HCT116 (cell line): ENCODE results near the gene ARMC8. TPM values are rescaled to one million over a fixed set of nuclear protein-coding genes. Genes with fewer than 3 reads are reported as not detected.

Experiments used
- ATAC-seq: fragments of 200-7000 bp; cut with Tn5 transposase; 2 replicates; pipeline ENCODE4 v1.9.1; 2020; ENCODE audit warnings: mild to moderate bottlenecking, moderate library complexity
- BruUV-seq: library from RNA; stranded (reverse); fragments of 400-500 nt; replicated peaks from 2 replicates; lab custom pipeline; 2021; lab: Mats Ljungman, UMichigan
- CTCF ChIA-PET: fragments of 300-600 bp; sonication (Branson Sonifier 250); formaldehyde crosslinking; loops from one replicate; lab custom pipeline; 2021; ENCODE audit warnings: antibody characterized with exemption; lab: Charles Lee
- POLR2A ChIA-PET: fragments of 300-600, 350-600 bp; sonication (Branson Sonifier 250); formaldehyde crosslinking; loops from one replicate; lab custom pipeline; 2021; ENCODE audit warnings: antibody characterized with exemption; lab: Charles Lee
- RAD21 ChIA-PET, 2 experiments: fragments of 300-600 bp; sonication (Branson Sonifier 250); formaldehyde crosslinking; loops; one replicate each; lab custom pipeline; 2023; ENCODE audit warnings: low total read pairs in 2 of 2; ENCODE audit not compliant: uncharacterized antibody in 2 of 2, unreplicated experiment in 2 of 2, low non-redundant PET in 1 of 2; lab: Charles Lee
- DNase-seq: peaks from one replicate; pipeline ENCODE4 v3.0.0-alpha.2; 2010; ENCODE audit warnings: low read depth, low spot score
- H2AFZ ChIP-seq: fragments of 200-600 bp; shearing (Covaris generic), sonication (generic); 2 replicates; pipeline ENCODE4 v1.6.1; 2017; ENCODE audit warnings: low read depth, mixed run types, mixed read lengths, antibody characterized with exemption, low read length; ENCODE audit not compliant: poor library complexity, severe bottlenecking
- H3K27ac ChIP-seq: 2 replicates; pipeline ENCODE4 v1.5.1; 2012; ENCODE audit warnings: low read depth, low read length
- H3K27me3 ChIP-seq: fragments of 200-600 bp; sonication (generic); 2 replicates; pipeline ENCODE4 v1.6.1; 2016; ENCODE audit warnings: mixed run types, low read length, mixed read lengths; ENCODE audit not compliant: insufficient read depth
- H3K36me3 ChIP-seq, 2 experiments: fragments of 200-500 bp in 1 of 2; fragments of 200-600 bp in 1 of 2; sonication (Bioruptor generic) in 1 of 2; sonication (generic) in 1 of 2; 2 replicates each; pipeline versions ENCODE4 v1.5.1 to v1.6.1; 2014 to 2016; ENCODE audit warnings: low read length in 2 of 2, inconsistent platforms in 1 of 2, mixed read lengths in 1 of 2, mixed run types in 1 of 2; ENCODE audit not compliant: insufficient read depth in 2 of 2, control insufficient read depth in 1 of 2
- H3K4me1 ChIP-seq, 2 experiments: fragments of 200-600 bp in 1 of 2; sonication (generic) in 1 of 2; 2 replicates each; pipeline versions ENCODE4 v1.5.1 to v1.6.1; 2012 to 2017; ENCODE audit warnings: low read length in 2 of 2, inconsistent platforms in 1 of 2, mild to moderate bottlenecking in 1 of 2, mixed read lengths in 1 of 2, mixed run types in 1 of 2, moderate library complexity in 1 of 2; ENCODE audit not compliant: insufficient read depth in 2 of 2, control insufficient read depth in 1 of 2
- H3K4me2 ChIP-seq: fragments of 200-600 bp; sonication (generic); 2 replicates; pipeline ENCODE4 v1.6.1; 2017; ENCODE audit warnings: mixed run types, low read length, mixed read lengths
- H3K4me3 ChIP-seq, 2 experiments: fragments of 200-600 bp in 1 of 2; sonication (generic) in 1 of 2; replicated peaks in 1 of 2; 2 replicates each; pipeline ENCODE4 v1.5.1; 2011 to 2016; ENCODE audit warnings: low read length in 2 of 2, control low read depth in 1 of 2, low read depth in 1 of 2, mild to moderate bottlenecking in 1 of 2, mixed read lengths in 1 of 2, mixed run types in 1 of 2
- H3K79me2 ChIP-seq: fragments of 200-600 bp; sonication (generic); 2 replicates; pipeline ENCODE4 v1.6.1; 2017; ENCODE audit warnings: mild to moderate bottlenecking, mixed run types, low read length, moderate library complexity, mixed read lengths; ENCODE audit not compliant: insufficient read depth
- H3K9ac ChIP-seq: fragments of 200-600 bp; sonication (generic); 2 replicates; pipeline ENCODE4 v1.6.1; 2016; ENCODE audit warnings: low read length, mixed read lengths
- H3K9me2 ChIP-seq: fragments of 200-600 bp; sonication (generic), shearing (Covaris generic); 2 replicates; pipeline ENCODE4 v1.6.1; 2017; ENCODE audit warnings: mixed run types, mild to moderate bottlenecking, moderate library complexity; ENCODE audit not compliant: insufficient read depth
- H3K9me3 ChIP-seq, 2 experiments: fragments of 200-500 bp in 1 of 2; fragments of 200-600 bp in 1 of 2; sonication (Bioruptor generic) in 1 of 2; sonication (generic) in 1 of 2; 2 replicates each; pipeline ENCODE4 v1.6.1; 2014 to 2017; ENCODE audit warnings: low read length in 2 of 2, mixed read lengths in 2 of 2, inconsistent platforms in 1 of 2, low read depth in 1 of 2, mild to moderate bottlenecking in 1 of 2, mixed run types in 1 of 2, moderate library complexity in 1 of 2; ENCODE audit not compliant: control insufficient read depth in 1 of 2, insufficient read depth in 1 of 2
- H4K20me1 ChIP-seq: fragments of 200-600 bp; sonication (generic), shearing (Covaris generic); 2 replicates; pipeline ENCODE4 v1.6.1; 2017; ENCODE audit warnings: mixed run types, mild to moderate bottlenecking, moderate library complexity; ENCODE audit not compliant: insufficient read depth
- ATF3 ChIP-seq: IDR thresholded peaks from 2 replicates; pipeline ENCODE4 v1.6.1; 2012
- CBX3 ChIP-seq: IDR thresholded peaks from 2 replicates; pipeline ENCODE4 v1.6.1; 2012; ENCODE audit warnings: low read depth
- CEBPB ChIP-seq: IDR thresholded peaks from 2 replicates; pipeline ENCODE4 v1.6.1; 2012; ENCODE audit warnings: low read depth
- CTCF ChIP-seq, 3 experiments: fragments of 200-600 bp in 1 of 3; sonication (generic) in 1 of 3; IDR thresholded peaks in 2 of 3; conservative IDR thresholded peaks in 1 of 3; 2 replicates each; pipeline ENCODE4 v1.5.1; 2012 to 2017; ENCODE audit warnings: low read depth in 2 of 3, low read length in 2 of 3, antibody characterized with exemption in 1 of 3, borderline replicate concordance in 1 of 3, control low read depth in 1 of 3, mild to moderate bottlenecking in 1 of 3, mixed read lengths in 1 of 3, mixed run types in 1 of 3, moderate library complexity in 1 of 3; ENCODE audit not compliant: insufficient read depth in 1 of 3
- ELF1 ChIP-seq: IDR thresholded peaks from 2 replicates; pipeline ENCODE4 v1.6.1; 2012; ENCODE audit warnings: low read depth, borderline replicate concordance
- EZH2 ChIP-seq: fragments of 200-600 bp; sonication (generic); IDR thresholded peaks from 2 replicates; pipeline ENCODE4 v1.6.1; 2017; ENCODE audit warnings: antibody characterized with exemption, mixed run types
- MAX ChIP-seq: IDR thresholded peaks from 2 replicates; pipeline ENCODE4 v1.6.1; 2012
- POLR2A ChIP-seq: IDR thresholded peaks from 2 replicates; pipeline ENCODE4 v1.7.0; 2011; ENCODE audit warnings: borderline replicate concordance; ENCODE audit not compliant: insufficient read depth, insufficient read length; ENCODE audit errors: extremely low read depth
- POLR2AphosphoS5 ChIP-seq: IDR thresholded peaks from 2 replicates; pipeline ENCODE4 v1.6.1; 2011; ENCODE audit warnings: mild to moderate bottlenecking, low read depth, low read length, moderate library complexity
- RAD21 ChIP-seq: IDR thresholded peaks from 2 replicates; pipeline ENCODE4 v1.6.1; 2012; ENCODE audit warnings: low read depth, mild to moderate bottlenecking
- SIN3A ChIP-seq: IDR thresholded peaks from 2 replicates; pipeline ENCODE4 v1.6.1; 2012; ENCODE audit warnings: low read depth
- YY1 ChIP-seq: IDR thresholded peaks from 2 replicates; pipeline ENCODE4 v1.6.1; 2011; ENCODE audit warnings: low read length, low read depth, moderate library complexity, mild to moderate bottlenecking; ENCODE audit not compliant: insufficient replicate concordance; ENCODE audit errors: extremely low read depth
- intact Hi-C: fragments of 100-400 bp; cut with micrococcal nuclease; formaldehyde crosslinking; loops from 2 replicates; pipeline ENCODE4 v1.10.0; 2022
- total RNA-seq: library from RNA; stranded (reverse); gene quantifications from one replicate; pipeline ENCODE4 v1.2.1, GENCODE V29; 2021; ENCODE audit not compliant: unreplicated experiment

ARMC8 gene
- total RNA-seq, 1 experiment from 2014 or later: 36.2 TPM

GRCh38 chr3:138220788-138221187, 33.7 kb downstream of the ARMC8 start (continued):
- TF ChIP-seq ELF1 (no peak), CEBPB (no peak)
- TF ChIP-seq, all 23 proteins: peak for 0

GRCh38 chr3:138222131-138222941, 35.2 kb downstream of the ARMC8 start:
- peaks cover 13% of the 10 kb centered on the region in 2 experiments for H3K36me3 ChIP-seq
- peaks cover 37% of the 10 kb centered on the region for H3K79me2 ChIP-seq
- no peaks in the 10 kb centered on the region for H3K9me3 ChIP-seq
- H3K4me1 ChIP-seq: peaks cover 0 to 8% of the 10 kb centered on the region in 2 experiments; a peak in 1 of 4 replicates
- no peaks in the 10 kb centered on the region for H3K27me3 ChIP-seq
- POLR2A ChIA-PET: no interaction called here
- H2AFZ ChIP-seq: no peak overlapping the region
- H3K9ac ChIP-seq: no peak overlapping the region
- no peak for DNase-seq
- no peaks in the 10 kb centered on the region for H3K9me2 ChIP-seq
- H3K4me2 ChIP-seq: no peak overlapping the region
- TF ChIP-seq EZH2: no peak
- TF ChIP-seq SIN3A: no peak
- TF ChIP-seq CBX3: no peak
- BruUV-seq: no TSS peak
- CTCF ChIA-PET: no interaction called here
- ATAC-seq: no peak
- no peaks in the 10 kb centered on the region for H4K20me1 ChIP-seq
- no peak overlapping the region for H3K27ac ChIP-seq
- no peak overlapping the region for H3K4me3 ChIP-seq
- intact Hi-C loops: no loop called here
- RAD21 ChIA-PET: no interaction called here

- ChIA-PET CTCF (no interaction called here), RAD21 (no interaction called here), POLR2A (no interaction called here)
- H3K4me2 ChIP-seq: no peak overlapping the region
- DNase-seq (no peak), ATAC-seq (no peak)
- H4K20me1 ChIP-seq: no peaks in the 10 kb centered on the region
- peaks cover 13% of the 10 kb centered on the region in 2 experiments for H3K36me3 ChIP-seq
- intact Hi-C loops: no loop called here
- no peak overlapping the region for H3K4me3 ChIP-seq
- no peaks in the 10 kb centered on the region for H3K27me3 ChIP-seq
- H3K9ac ChIP-seq: no peak overlapping the region
- H3K79me2 ChIP-seq: peaks cover 37% of the 10 kb centered on the region
- no peak overlapping the region for H3K27ac ChIP-seq
- no peak overlapping the region for H2AFZ ChIP-seq
- no TSS peak for BruUV-seq
- H3K9me2 ChIP-seq: no peaks in the 10 kb centered on the region
- no peaks in the 10 kb centered on the region for H3K9me3 ChIP-seq
- peaks cover 0 to 8% of the 10 kb centered on the region in 2 experiments; a peak in 1 of 4 replicates for H3K4me1 ChIP-seq
- TF ChIP-seq MAX (no peak), YY1 (no peak), ATF3 (no peak), EZH2 (no peak), RAD21 (no peak), POLR2AphosphoS5 (no peak), POLR2A (no peak), CTCF (IDR thresholded peaks at IDR 0.05 in 2 of 3, conservative IDR thresholded peaks at IDR 0.05 in 1 of 3; ENCODE audit: borderline replicate concordance in 1 of 3, insufficient read depth in 1 of 3, low read depth in 2 of 3, low read length in 2 of 3) (no peak), SIN3A (no peak)
These were observed 35.8 kb downstream of the ARMC8 start for GRCh38 chr3:138222942-138223287.
